ENCODE measurements around the gene PSMB2.

The PSMB2 gene

GRCh38 chr1:35555601-35556477, 85.5 kb downstream of the PSMB2 start:
- no peak for DNase-seq

DNA sequence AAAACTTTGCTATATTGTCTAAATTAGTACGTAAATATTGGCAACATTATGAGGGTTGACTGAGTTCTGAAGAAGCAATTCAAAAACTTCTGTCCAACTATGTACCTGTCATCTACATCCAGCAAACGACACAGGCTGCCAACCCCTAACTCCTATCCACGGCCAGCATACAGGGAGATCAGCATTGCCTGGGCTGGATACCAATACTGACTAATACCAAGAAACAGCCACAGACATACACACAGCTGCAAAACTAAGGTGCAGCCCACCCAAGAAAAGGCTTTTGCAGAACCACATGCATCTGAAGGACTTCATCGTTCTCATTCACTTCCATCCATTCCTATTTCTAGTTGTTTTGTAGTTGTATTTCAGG, 86.1 kb downstream of the PSMB2 start:
- DNase-seq = no peak

DNA sequence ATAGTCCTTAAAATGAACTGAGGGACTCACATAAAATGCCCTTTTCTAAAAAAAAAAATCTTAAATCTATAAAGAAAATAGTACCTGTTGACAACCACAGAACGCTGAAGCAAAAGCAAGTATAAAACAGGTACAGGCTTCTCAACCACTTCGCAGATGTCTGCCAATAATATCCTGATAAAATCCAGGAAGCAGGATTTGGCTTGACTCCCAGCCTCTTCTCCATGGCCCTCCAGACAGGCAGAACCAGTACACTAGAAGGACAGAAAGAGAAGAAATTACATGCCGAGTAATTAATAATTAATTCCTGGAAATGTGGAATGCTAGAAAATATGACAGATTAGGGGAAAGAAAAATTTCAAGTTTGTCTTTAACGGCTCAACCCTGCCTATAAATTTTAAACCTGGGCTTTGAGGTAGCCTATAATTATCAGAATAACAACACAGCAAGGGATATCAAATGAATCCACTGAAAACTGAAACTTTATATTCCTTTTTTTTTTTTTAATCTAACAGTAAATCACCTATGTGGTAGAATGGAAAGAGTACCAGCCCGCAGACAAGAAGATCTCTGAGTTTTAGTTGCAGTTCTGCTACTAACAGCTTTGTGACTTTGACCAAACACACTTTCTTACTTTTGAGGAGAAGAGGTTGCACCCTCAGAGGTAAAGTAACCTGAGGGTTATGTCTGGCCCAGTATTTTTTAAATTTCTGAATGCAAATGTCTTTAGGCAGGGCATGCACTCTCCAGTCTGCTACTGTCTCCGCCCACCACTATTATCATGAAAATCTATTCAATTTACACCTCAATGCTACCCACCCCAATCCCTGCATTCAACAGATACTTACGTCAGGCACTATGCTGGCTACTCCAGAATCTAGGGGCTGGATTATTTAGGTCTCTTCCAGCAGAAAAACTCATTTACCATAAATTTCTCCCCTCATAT, 86.8 kb downstream of the PSMB2 start:
- no peak for DNase-seq

DNA sequence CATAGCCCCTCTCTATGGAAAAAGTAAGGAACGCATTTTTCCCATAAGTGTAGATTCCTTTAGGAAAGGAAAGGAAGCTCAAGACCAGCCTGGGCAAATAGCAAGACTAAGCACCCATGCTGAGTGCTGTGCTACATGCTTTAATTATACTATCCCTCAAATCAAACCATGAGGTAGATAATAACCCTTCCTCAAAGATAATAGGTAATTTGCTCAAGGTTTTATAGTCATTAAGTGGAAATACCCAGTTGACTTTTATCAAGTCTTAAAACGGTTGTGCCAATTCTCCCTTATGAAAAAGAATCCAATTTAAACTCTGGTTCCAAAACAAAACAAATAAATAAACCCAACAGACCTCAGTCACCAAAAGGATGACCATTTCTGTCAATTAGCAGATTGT, 87.5 kb downstream of the PSMB2 start:
- no peak for DNase-seq
